OCI-LY3 (cell line): ENCODE data around the gene MRPL57.

Experiments used
- EZH2phosphoT487 ChIP-seq: fragments of 200-600 bp; shearing (Covaris generic); IDR thresholded peaks from 2 replicates; pipeline ENCODE4 v1.6.1; 2018; ENCODE audit warnings: antibody characterized with exemption, mixed run types, low read depth
- TF ChIP-seq, protein P1 (sequence below): fragments of 200-600, 300-600 bp; sonication (generic); IDR thresholded peaks from 2 replicates; pipeline ENCODE4 v1.5.1; 2014; ENCODE audit warnings: antibody characterized with exemption, low read length, low read depth

DNA sequence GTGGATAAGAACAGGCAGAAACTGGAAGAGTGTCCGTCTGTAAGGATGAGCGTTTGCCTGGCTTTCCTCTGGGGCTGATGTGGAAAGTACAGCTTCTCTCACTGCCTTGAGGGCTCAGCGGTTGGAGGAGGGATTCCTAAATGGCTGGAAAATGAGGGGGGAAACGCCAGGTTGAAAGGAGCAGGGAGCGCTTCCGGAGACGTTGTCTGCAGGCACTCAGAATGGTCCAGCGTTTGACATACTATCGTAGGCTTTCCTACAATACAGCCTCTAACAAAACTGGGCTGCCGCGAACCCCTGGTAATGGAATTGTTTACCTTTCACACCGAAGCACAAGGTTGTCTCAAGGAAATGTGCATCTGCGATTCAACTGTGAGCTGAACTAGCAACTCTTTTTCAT lies 39.9 kb downstream of the MRPL57 start:
- TF ChIP-seq, protein P1, sequence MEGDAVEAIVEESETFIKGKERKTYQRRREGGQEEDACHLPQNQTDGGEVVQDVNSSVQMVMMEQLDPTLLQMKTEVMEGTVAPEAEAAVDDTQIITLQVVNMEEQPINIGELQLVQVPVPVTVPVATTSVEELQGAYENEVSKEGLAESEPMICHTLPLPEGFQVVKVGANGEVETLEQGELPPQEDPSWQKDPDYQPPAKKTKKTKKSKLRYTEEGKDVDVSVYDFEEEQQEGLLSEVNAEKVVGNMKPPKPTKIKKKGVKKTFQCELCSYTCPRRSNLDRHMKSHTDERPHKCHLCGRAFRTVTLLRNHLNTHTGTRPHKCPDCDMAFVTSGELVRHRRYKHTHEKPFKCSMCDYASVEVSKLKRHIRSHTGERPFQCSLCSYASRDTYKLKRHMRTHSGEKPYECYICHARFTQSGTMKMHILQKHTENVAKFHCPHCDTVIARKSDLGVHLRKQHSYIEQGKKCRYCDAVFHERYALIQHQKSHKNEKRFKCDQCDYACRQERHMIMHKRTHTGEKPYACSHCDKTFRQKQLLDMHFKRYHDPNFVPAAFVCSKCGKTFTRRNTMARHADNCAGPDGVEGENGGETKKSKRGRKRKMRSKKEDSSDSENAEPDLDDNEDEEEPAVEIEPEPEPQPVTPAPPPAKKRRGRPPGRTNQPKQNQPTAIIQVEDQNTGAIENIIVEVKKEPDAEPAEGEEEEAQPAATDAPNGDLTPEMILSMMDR: no peak
- no peak for TF ChIP-seq EZH2phosphoT487
